ENCODE results near the gene CCDC78.

The CCDC78 gene

GRCh38 chr16:709566-710499 lies 16.4 kb downstream of the CCDC78 start:
- DNase-seq (ENCODE audit: low spot score) = peak; percentile 61

GRCh38 chr16:708959-709358 lies 17.3 kb downstream of the CCDC78 start:
- no peak for DNase-seq (ENCODE audit: low spot score)

GRCh38 chr16:708019-708418 lies 18.2 kb downstream of the CCDC78 start:
- no peak for DNase-seq (ENCODE audit: low spot score)

DNA sequence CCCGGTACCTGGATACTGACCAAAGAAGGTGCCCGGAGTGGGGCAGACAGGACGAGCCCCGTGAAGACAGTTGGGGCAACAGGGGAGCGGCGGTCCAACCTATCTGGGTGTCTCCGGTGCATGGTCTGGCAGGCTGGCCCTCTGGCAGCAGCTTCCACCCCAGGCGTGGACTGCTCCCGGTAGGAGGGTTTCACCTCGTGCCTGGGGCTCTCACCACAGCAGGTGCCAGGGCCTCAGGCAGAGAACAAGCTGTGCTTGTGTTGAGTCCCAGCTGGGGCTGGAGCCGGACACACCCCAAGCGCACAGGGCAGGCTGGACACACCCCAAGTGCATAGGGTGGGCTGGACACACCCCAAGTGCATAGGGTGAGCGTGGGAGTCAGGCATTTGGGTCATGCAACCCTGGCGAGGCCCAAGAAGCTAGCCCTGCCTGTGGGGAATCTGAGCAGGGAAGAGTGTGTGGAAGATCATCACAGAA lies 19.1 kb downstream of the CCDC78 start:
- DNase-seq (ENCODE audit: low spot score) = no peak

DNA sequence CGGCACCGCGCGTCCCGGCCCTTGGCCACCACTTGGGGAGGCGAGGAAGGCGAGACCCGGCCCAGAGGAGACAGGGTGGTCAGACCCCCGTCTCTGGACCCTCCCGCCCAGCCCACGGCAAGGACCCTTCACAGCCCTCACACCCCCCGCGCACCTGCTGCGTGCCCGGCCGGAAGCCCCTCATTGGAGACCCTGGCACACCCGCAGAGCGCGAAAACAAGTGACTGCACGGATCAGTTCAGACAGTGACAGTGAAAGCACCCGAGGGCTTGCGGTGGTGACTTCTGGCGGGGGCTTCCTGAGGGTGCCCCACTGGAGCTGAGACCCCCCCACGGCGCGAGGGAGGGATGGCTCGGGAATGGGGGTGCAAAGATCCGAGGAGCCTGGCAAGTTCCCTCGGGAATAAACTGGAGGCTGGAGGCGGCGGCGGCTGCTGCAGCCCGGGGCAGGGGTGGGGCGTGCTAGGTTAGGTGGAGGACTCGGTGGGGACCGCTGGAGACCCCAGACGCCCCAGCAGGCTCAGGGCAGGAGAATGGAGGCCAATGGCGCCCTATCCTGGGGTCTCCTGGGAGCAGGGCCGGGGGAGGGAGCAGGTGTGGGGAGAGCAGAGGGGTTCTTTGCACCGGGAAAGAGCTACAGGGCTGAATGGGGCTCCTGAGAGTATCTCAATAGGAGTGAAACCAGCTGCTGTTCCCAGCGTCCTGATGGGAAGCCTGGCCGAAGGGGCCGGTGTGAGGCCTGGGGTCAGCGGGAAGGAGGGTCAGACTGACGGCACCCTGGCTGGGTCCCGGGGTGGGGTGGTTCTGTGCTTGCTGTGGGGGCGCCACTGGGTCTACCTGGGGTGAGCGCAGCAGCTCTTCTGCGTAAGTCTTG lies 19.8 kb downstream of the CCDC78 start:
- no peak for DNase-seq (ENCODE audit: low spot score)

DNA sequence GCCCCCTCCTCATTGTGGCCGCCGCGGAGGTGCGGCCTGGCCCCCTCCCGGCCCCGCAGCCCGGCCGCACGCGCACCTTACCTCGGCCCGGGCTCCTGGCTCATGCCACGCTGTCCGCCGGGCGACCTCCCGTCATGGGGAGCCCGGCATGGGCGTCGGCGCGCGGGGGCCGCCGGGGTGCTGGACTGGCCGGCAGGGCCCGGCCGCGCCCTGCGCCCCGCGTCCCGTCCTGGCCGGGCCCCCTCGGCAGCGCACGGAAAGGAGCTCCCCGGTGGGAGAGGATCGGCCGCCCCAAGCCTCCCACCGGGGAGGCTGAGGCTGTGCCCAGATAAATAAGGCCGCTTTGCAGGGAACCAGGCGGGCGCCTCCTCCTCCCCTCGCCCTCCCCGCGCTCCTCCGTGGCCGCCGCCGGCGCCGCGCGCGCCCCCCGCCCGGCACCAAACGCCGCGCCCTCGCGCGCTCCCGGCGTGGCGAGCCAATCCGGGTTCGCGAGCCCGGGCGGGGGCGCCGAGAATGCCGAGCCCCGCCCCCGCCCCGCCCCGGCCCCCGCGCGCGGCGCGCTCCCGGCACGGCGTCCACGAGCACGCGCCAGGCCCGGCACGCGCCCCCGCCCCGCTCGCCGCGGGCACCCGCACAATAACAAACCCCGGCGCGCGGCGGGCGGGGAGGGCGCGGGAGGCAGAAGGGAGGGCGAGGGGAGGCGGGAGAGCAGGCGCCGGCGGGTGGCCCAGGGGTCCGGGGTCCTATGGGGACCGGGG lies 20.6 kb downstream of the CCDC78 start, which contains the start of gene FBXL16:
FBXL16 (minus strand) TSS at position 371 of the 758 bp plus-strand sequence. CDS start 8,396 bp downstream, outside the sequence.
- peak; percentile 46 for DNase-seq (ENCODE audit: low spot score)

- no peak for DNase-seq (ENCODE audit: low spot score)
Measured at GRCh38 chr16:704552-705380, 21.5 kb downstream of the CCDC78 start.

DNA sequence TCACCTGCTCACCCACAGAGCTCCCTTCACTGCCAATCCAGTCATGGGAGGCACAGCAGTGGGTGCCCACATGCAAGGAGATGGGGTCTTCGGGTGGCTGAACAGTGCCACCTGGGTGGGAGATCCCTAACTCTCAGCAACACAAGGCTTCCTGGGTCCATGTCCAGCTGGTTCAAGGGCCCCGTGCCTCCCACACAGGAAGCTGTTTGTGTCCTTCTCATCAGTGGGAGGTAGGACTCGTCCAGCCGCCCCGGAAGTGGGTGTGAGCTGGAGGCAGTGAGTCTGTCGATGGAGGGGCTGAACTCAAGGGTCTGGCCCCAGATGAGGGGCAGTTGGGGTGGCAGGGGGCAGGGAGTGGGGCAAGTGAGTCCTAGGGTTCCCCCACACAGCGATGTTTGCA lies 22.2 kb downstream of the CCDC78 start:
- no peak for DNase-seq (ENCODE audit: low spot score)

DNA sequence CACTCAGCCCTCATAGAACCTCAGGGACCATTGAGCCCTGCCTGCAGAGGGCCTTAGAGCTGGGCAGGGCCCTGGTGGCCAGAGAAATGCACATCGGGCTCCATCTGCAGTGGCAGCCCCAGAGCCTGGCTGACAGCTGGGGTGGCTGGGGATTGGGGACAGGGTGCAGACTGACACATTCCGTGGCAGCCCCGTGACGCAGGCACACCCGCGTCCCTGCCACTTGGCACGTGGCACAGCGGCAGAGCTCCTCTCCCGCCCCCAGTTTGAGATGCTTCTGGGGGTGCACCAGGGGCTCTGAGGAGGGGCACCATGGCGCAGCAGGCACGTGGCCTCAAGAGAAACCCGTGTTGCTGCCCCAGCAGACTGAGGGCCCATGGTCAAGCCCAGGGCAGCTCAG lies 22.8 kb downstream of the CCDC78 start:
- no peak for DNase-seq (ENCODE audit: low spot score)

DNA sequence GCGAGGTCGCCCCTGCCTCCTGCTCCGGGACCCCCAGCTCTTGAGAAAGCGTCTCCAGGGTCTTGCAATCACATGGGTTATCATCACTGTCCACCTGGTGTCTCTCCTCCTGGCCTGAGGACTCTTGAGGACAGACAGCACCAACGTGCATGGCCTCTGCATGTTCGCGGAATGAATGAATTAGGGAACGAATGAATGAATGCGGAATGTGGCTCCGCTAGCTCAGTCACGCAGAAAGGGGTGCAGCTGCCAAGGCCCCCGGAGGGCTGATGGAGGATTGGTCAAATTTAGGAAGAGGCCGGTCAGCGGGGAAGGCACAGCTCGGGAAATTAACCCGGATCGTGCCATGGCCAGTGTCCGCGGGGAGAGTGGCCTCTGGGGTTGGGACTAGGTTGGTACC lies 23.9 kb downstream of the CCDC78 start:
- no peak for DNase-seq (ENCODE audit: low spot score)

DNA sequence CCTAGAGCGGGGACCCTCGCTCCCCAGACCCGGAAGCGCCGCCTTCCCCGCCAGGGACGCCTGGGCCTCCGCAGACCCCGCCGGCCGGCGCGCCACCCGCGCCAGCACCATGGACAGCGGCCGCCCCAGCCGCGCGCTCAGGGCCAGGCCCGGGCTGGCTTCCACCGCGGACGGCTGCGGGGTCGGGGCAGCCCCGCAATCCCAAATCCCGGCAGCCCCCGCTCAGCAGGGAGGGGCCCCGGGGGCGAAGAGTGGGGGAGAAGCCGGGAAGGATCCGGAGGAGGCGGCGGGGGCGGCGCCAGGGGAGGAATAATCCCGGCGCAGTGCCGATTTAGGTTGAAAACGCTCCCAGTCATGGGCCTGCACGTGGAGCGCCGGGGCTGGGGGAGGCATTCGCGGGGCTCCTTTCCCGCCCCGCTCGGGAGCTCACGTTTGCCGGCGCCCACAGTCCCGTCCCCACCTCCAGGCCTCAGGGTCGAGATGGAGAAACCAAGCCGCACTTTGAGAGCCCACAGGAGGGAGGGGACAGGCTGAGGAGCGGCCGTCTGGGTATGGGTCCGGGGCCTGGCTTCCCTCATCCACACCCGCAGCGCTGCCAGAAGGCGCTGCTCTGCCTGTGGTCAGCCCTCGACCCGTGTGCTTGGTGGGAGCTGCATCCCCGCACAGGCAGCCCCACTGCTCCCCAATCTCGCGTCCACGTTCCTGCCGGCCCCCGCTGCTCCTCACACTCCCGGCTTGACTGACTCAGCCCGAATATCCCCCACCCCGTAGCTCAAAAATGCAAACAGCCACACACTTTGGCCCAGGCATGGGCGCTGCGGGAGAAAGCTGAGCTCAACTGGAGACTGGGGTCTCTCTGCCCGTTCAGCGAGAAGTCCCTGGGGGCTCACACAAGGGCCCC lies 25.3 kb downstream of the CCDC78 start:
- DNase-seq (ENCODE audit: low spot score) = peak; percentile 65

- no peak for DNase-seq (ENCODE audit: low spot score)
Measured at GRCh38 chr16:698911-699671, 27.2 kb downstream of the CCDC78 start.

DNA sequence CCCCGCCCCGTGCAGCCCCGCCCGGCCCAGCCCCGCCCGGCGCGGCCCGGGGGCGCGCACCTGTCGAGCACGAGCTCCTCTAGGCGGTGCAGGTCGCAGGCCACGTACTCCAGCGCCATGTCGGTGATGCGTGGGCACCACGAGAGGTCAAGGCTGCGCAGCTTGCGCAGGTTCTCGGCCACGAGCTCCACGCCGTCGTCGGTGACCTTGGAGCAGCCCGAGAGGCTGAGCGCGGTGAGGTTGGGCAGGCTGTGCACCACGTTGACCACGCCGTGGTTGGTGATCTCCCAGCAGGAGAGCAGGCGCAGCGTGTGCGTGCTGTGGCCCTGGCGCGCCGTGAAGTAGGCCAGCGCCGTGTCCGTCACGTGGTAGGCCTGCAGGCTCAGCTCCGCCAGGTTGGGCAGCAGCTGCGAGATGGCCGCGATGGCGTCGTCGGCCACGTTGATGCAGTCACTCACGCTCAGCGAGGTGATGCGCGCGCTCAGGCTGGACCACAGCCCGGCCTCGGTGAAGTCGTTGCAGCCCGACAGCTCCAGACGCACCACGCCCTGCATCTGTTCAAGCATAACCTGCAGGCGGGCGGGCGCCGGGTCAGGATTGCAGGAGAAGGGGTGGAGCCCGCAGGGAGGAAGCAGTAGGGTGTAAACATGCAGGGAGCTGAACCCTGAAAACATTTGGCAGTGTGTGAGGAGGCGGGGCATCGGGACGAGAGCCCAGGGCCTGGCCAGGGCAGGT lies 30.7 kb downstream of the CCDC78 start:
- no peak for DNase-seq (ENCODE audit: low spot score)

GRCh38 chr16:694863-695354 lies 31.3 kb downstream of the CCDC78 start:
- no peak for DNase-seq (ENCODE audit: low spot score)

DNA sequence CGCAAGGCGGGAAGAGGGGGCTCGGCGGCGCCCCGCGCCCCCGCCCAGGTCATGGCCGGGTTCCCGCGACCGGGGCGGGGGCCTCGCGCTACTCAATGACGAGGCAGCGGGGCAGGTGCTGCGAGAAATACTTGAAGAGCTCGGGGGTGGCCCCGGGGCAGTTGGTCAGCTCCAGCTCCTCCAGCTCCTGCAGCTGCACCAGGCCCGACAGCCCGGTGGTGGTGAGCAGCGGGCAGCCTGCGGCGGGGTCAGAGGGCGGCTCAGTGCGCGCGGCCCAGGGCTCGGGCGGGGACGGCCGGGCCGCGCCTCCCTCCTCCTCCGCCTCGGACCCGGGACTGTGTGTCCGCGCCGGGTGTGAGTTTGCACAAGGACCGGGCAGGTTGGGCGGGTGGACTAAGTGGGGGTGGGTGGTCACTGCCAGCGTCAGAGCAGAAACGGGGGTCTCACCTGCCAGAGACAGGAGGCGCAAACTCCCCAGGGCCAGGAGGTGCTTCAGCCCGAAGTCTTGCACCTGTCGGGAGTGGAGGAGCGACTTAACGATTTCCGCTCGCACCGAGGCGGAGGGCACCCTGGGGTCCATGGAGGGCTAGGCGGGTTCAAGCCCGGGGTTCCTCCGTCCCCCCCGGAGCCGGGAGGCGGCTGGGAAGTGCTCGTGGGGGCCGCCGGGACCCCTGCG lies 31.9 kb downstream of the CCDC78 start:
- DNase-seq (ENCODE audit: low spot score) = no peak

GRCh38 chr16:693766-694165 lies 32.5 kb downstream of the CCDC78 start:
- no peak for DNase-seq (ENCODE audit: low spot score)

DNA sequence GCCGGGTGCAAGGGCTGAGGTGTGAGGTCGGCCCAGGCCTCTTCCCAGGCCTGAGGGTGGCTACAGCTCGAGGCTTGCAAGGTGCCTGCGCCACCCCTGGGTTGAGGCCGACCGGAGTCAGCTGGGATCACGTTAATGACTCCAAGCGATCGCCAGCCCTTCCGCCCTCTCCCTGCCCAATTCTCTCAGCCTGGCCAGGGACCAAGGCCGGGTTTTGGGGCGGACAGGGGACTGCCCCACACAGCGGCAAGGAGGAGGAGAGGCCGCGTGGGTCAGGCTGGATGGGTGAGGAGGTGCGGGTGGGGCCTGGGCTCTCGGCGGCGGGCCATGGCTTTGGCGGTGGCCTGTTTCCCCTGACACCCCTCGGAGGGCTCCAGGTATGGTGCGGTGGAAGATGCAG lies 32.9 kb downstream of the CCDC78 start:
- DNase-seq (ENCODE audit: low spot score) = no peak
